ENCODE measurements around the gene CD47.

CD47 gene

GRCh38 chr3:108099679-108100428 lies 9.0 kb upstream of the CD47 start:
- no peak for TF ChIP-seq FOXP2 (optimal IDR thresholded peaks at IDR 0.05; ENCODE audit: borderline replicate concordance, extremely low read depth, extremely low read length, insufficient read depth)
- TF ChIP-seq SIN3A (IDR thresholded peaks at IDR 0.05; ENCODE audit: borderline replicate concordance, insufficient read depth, low read length): no peak
- TF ChIP-seq REST (IDR thresholded peaks at IDR 0.05; ENCODE audit: insufficient read depth in 1 of 2, low read depth in 2 of 2, low read length in 2 of 2): no peak
- no peak for TF ChIP-seq POLR2AphosphoS5 (IDR thresholded peaks at IDR 0.05; ENCODE audit: low read depth, low read length)
- no peak for TF ChIP-seq TAF1 (IDR thresholded peaks at IDR 0.05; ENCODE audit: borderline replicate concordance, insufficient read depth, low read length)

- no peak for TF ChIP-seq REST (IDR thresholded peaks at IDR 0.05; ENCODE audit: insufficient read depth in 1 of 2, low read depth in 2 of 2, low read length in 2 of 2)
- no peak for TF ChIP-seq FOXP2 (optimal IDR thresholded peaks at IDR 0.05; ENCODE audit: borderline replicate concordance, extremely low read depth, extremely low read length, insufficient read depth)
- no peak for TF ChIP-seq SIN3A (IDR thresholded peaks at IDR 0.05; ENCODE audit: borderline replicate concordance, insufficient read depth, low read length)
- TF ChIP-seq POLR2AphosphoS5 (IDR thresholded peaks at IDR 0.05; ENCODE audit: low read depth, low read length): no peak
- no peak for TF ChIP-seq TAF1 (IDR thresholded peaks at IDR 0.05; ENCODE audit: borderline replicate concordance, insufficient read depth, low read length)
Observed at GRCh38 chr3:108099244-108099643, 8.4 kb upstream of the CD47 start.

DNA sequence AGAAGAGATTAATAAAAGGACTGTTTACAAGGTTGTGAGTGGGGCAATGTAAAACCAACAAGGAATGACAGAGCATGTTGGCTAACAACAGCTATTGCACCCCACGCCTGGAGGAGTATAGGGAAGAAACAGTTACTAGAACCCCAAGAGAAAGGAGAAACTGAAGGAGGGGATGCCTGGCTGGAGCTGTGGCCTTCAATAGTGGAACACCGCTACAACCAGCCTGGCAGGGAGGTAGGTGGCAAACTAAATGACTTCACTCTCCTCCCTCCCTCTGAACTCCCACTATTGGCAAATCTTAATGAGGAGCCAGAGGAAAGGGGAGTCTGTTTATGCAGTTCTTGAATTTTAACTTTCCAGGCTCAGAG lies 7.2 kb upstream of the CD47 start:
- TF ChIP-seq REST (IDR thresholded peaks at IDR 0.05; ENCODE audit: insufficient read depth in 1 of 2, low read depth in 2 of 2, low read length in 2 of 2): no peak
- TF ChIP-seq TAF1 (IDR thresholded peaks at IDR 0.05; ENCODE audit: borderline replicate concordance, insufficient read depth, low read length): no peak
- TF ChIP-seq SIN3A (IDR thresholded peaks at IDR 0.05; ENCODE audit: borderline replicate concordance, insufficient read depth, low read length): no peak
- no peak for TF ChIP-seq POLR2AphosphoS5 (IDR thresholded peaks at IDR 0.05; ENCODE audit: low read depth, low read length)
- no peak for TF ChIP-seq FOXP2 (optimal IDR thresholded peaks at IDR 0.05; ENCODE audit: borderline replicate concordance, extremely low read depth, extremely low read length, insufficient read depth)

DNA sequence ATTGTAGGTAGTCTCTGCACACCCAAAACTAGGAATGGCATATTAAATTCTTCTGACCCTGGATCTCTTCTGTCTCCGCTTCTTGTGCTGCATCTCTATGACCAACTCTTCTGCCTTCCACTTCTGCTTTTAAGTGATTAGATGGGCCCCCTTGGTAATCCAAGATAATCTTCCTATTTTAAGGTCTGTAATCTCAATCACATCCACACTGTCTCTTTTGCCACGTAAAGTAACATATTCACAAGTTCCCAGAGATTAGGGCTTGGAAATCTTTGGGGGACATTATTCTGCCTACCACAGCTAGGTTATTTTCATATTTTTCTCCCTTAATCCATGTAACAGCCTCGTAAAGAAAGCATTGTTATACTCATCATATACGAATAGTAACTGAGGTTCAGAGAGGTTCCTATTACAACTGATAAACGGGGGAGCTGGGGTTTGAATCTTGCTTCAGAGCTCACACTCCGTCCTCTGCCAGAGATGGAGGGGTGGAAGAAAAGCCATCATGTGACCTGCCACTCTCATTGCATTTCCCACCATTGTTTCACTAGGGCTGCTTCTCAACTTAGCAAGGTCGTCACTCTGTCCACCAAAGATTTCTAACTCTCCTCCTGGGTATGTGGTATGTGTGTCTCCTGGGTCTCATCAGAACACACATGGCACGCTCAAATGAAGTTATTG lies 6.6 kb upstream of the CD47 start:
- TF ChIP-seq REST (IDR thresholded peaks at IDR 0.05; ENCODE audit: insufficient read depth in 1 of 2, low read depth in 2 of 2, low read length in 2 of 2): no peak
- TF ChIP-seq POLR2AphosphoS5 (IDR thresholded peaks at IDR 0.05; ENCODE audit: low read depth, low read length): no peak
- TF ChIP-seq SIN3A (IDR thresholded peaks at IDR 0.05; ENCODE audit: borderline replicate concordance, insufficient read depth, low read length): no peak
- TF ChIP-seq TAF1 (IDR thresholded peaks at IDR 0.05; ENCODE audit: borderline replicate concordance, insufficient read depth, low read length): no peak
- no peak for TF ChIP-seq FOXP2 (optimal IDR thresholded peaks at IDR 0.05; ENCODE audit: borderline replicate concordance, extremely low read depth, extremely low read length, insufficient read depth)
